Measurements from ENCODE around the gene SLC16A9. TPM values are rescaled to one million over a fixed set of nuclear protein-coding genes. Genes with fewer than 3 reads are reported as not detected.

The SLC16A9 gene
- total RNA-seq, 2 donors from 2014 or later: 0.90 to 1.5 TPM

DNA sequence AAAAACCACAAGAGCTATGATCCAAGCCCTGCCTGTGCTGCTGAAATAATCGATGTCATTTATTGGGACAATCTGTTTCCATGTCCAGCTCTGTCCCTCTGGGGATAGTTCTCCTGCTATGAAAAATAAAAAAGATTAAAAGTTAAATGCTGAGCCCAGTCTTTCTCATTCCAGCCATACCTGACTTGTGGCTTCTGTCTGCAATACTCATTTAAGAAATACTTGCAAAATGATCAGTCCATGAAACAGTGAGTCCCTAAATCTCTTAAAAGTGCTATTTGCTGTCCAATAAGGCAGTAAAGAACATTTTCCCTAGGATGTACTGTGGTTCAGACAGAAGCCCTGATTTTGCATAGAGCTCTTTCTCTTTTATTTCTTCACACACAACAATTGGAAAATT lies 91.7 kb downstream of the SLC16A9 start:
- DNase-seq (ENCODE audit: low spot score): no peak
- TF ChIP-seq, protein P1, sequence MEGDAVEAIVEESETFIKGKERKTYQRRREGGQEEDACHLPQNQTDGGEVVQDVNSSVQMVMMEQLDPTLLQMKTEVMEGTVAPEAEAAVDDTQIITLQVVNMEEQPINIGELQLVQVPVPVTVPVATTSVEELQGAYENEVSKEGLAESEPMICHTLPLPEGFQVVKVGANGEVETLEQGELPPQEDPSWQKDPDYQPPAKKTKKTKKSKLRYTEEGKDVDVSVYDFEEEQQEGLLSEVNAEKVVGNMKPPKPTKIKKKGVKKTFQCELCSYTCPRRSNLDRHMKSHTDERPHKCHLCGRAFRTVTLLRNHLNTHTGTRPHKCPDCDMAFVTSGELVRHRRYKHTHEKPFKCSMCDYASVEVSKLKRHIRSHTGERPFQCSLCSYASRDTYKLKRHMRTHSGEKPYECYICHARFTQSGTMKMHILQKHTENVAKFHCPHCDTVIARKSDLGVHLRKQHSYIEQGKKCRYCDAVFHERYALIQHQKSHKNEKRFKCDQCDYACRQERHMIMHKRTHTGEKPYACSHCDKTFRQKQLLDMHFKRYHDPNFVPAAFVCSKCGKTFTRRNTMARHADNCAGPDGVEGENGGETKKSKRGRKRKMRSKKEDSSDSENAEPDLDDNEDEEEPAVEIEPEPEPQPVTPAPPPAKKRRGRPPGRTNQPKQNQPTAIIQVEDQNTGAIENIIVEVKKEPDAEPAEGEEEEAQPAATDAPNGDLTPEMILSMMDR (IDR thresholded peaks at IDR 0.05): no peak
- no peak overlapping the region for H3K27ac ChIP-seq

DNA sequence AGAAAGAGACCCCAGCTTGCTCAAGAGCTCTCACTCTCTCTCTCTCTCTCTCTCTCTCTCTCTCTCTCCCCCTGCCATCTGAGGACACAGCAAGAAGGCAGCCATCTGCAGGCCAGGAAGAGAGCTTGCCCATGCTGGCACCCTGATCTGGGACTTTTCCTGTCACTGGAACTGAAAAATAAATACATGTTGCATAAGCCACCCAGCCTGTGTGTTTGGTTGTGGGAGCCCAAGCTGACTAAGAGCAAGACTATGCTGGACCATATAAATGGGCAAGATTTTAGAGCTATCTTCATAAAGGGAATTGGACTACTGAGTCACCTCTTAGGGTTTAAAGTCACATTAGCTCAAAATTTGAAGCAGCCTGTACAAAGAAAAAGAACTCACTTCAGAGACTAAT lies 98.6 kb downstream of the SLC16A9 start:
- H3K36me3 ChIP-seq: no peaks in the 10 kb centered on the region
- no peak overlapping the region for H3K4me3 ChIP-seq
- no peaks in the 10 kb centered on the region for H3K9me3 ChIP-seq
- no peaks in the 10 kb centered on the region for H3K4me1 ChIP-seq
- DNase-seq (ENCODE audit: low spot score): no peak
- no peaks in the 10 kb centered on the region for H3K27me3 ChIP-seq
- H3K27ac ChIP-seq: no peak overlapping the region
- TF ChIP-seq, protein P1 (IDR thresholded peaks at IDR 0.05): no peak

More for the DNA sequence above, 91.7 kb downstream of the SLC16A9 start:
- Histone ChIP-seq H3K36me3 (no peaks in the 10 kb centered on the region), H3K27me3 (no peaks in the 10 kb centered on the region), H3K4me3 (no peak overlapping the region), H3K9me3 (no peaks in the 10 kb centered on the region), H3K4me1 (peaks cover 0 to 6% of the 10 kb centered on the region in 2 donors)

DNA sequence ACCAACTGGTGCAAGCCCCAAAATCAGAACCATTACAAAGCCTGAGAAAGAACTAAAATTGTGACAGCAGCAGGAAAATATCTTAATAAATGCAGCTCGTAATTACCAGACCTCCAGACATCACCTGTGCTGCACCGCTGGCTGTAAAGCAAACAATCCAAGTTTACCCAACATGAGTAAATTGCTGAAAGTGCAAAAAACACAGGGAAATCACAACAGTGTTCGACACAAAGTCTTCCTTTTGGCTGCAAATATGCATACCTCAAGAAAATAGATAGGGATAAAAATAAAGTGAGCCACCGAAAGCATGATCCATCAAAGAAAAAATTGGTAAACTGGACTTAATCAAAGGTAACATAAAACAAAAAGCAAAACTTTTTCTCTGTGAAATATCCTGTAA lies 101.7 kb downstream of the SLC16A9 start:
- DNase-seq (ENCODE audit: low spot score): no peak
- Histone ChIP-seq H3K4me1 (no peaks in the 10 kb centered on the region), H3K27ac (no peak overlapping the region), H3K27me3 (no peaks in the 10 kb centered on the region), H3K9me3 (no peaks in the 10 kb centered on the region), H3K36me3 (no peaks in the 10 kb centered on the region), H3K4me3 (no peak overlapping the region)
- TF ChIP-seq, protein P1 (IDR thresholded peaks at IDR 0.05): no peak

DNA sequence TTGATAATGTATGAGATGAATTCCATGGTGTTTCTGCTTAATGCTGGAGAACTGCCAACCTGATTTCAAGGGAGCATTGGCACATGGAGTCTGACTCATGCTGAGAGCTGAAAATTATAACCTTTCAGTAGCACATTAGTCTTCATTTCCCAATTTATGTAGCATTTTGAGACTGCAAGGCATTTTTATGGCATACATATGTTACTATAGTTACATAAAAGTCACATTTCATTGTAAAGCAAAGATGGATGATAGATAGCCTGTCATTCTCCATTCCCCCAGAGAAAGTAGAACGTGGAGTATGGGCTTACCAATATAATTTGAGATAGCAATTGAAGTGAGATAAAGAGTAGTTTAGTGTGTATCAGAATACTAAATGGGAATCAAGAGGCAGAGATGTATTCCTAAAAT lies 103.1 kb downstream of the SLC16A9 start:
- DNase-seq (ENCODE audit: low spot score): no peak
- Histone ChIP-seq H3K4me1 (no peaks in the 10 kb centered on the region), H3K27ac (no peak overlapping the region), H3K9me3 (no peaks in the 10 kb centered on the region), H3K27me3 (no peaks in the 10 kb centered on the region), H3K36me3 (no peaks in the 10 kb centered on the region), H3K4me3 (no peak overlapping the region)
- TF ChIP-seq, protein P1 (IDR thresholded peaks at IDR 0.05): no peak

DNA sequence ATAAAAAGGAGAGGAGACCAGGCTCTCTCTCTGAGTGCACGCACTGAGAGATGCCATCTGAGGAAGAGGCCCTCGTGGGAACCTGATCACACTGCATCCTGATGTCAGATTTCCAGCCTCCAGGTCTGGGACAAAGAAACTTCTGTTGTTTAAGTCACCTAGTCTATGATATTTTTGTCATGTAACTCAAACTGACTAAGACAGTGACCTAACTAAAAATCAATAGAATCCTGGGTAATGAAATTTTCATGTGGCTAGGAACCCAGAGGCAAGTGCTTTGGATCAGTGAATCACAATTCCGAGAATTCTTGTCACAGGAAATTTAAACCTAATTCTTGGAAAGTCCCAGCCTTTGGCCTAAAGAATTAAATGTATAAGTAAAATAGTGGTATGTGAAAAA lies 107.7 kb downstream of the SLC16A9 start:
- Histone ChIP-seq H3K4me1 (no peaks in the 10 kb centered on the region), H3K27ac (no peak overlapping the region), H3K36me3 (no peaks in the 10 kb centered on the region), H3K9me3 (no peaks in the 10 kb centered on the region), H3K4me3 (no peak overlapping the region), H3K27me3 (no peaks in the 10 kb centered on the region)
- TF ChIP-seq, protein P1 (IDR thresholded peaks at IDR 0.05): no peak
- no peak for DNase-seq (ENCODE audit: low spot score)

Other genes starting within 250 kb of the SLC16A9 start
- gene MRLN, start 43.6 kb upstream of the SLC16A9 start, total RNA-seq: not detected
- 10 to 100 TPM; 19.1 to 22.7 TPM for gene CCDC6, start 196.7 kb upstream of the SLC16A9 start, total RNA-seq

Measured in right atrium auricular region (tissue), 2 donors.